CD4-positive, alpha-beta memory T cell (primary cell): ENCODE results near the gene RIC8B. TPM values are rescaled to one million over a fixed set of nuclear protein-coding genes. Genes with fewer than 3 reads are reported as not detected.

ENCODE experiments used
- CTCF ChIA-PET: fragments of 350-600 bp; sonication (Branson Sonifier 250); formaldehyde crosslinking; loops from one replicate; lab custom pipeline; 2021; ENCODE audit warnings: inconsistent platforms; ENCODE audit not compliant: partially characterized antibody; lab: Charles Lee
- POLR2A ChIA-PET: fragments of 350-600 bp; sonication (Branson Sonifier 250); formaldehyde crosslinking; loops from one replicate; lab custom pipeline; 2021; ENCODE audit not compliant: partially characterized antibody; lab: Charles Lee
- DNase-seq, 5 donors: peaks; one replicate each; pipeline versions ENCODE4 v3.0.0 to v3.0.0-alpha.2; 2020 to 2022; ENCODE audit warnings: mixed read lengths in 1 of 5
- H3K27ac ChIP-seq: one replicate; pipeline ENCODE4 v1.7.0; 2013; ENCODE audit warnings: low read depth, low read length
- H3K27me3 ChIP-seq: 2 replicates; pipeline ENCODE4 v1.7.0; 2013; ENCODE audit warnings: mild to moderate bottlenecking, low read length, moderate library complexity; ENCODE audit not compliant: insufficient read depth
- H3K36me3 ChIP-seq: 2 replicates; pipeline ENCODE4 v1.7.0; 2013; ENCODE audit warnings: mild to moderate bottlenecking, low read length, moderate library complexity; ENCODE audit not compliant: insufficient read depth
- H3K4me1 ChIP-seq: 2 replicates; pipeline ENCODE4 v1.7.0; 2013; ENCODE audit warnings: mild to moderate bottlenecking, low read length, moderate library complexity; ENCODE audit not compliant: insufficient read depth
- H3K4me3 ChIP-seq, 2 donors: one replicate each; pipeline ENCODE4 v1.7.0; 2013; ENCODE audit warnings: low read length in 2 of 2, mild to moderate bottlenecking in 1 of 2
- H3K9me3 ChIP-seq, 2 donors: one replicate each; pipeline ENCODE4 v1.7.0; 2013; ENCODE audit warnings: low read length in 2 of 2, control low read depth in 1 of 2; ENCODE audit not compliant: control insufficient read depth in 1 of 2
- H3K27ac Mint-ChIP-seq, 7 donors: one replicate each; pipeline ENCODE4 v1.8.0; 2020 to 2021; ENCODE audit warnings: mixed read lengths in 7 of 7, mild to moderate bottlenecking in 6 of 7, inconsistent platforms in 3 of 7, moderate library complexity in 3 of 7
- H3K27me3 Mint-ChIP-seq, 2 donors: one replicate each; pipeline ENCODE4 v1.8.0; 2020 to 2021; ENCODE audit warnings: mixed read lengths in 2 of 2
- H3K36me3 Mint-ChIP-seq, 2 donors: one replicate each; pipeline ENCODE4 v1.8.0; 2020 to 2021; ENCODE audit warnings: mixed read lengths in 2 of 2, inconsistent platforms in 1 of 2, mild to moderate bottlenecking in 1 of 2
- H3K4me1 Mint-ChIP-seq, 4 donors: one replicate each; pipeline ENCODE4 v1.8.0; 2020 to 2021; ENCODE audit warnings: mixed read lengths in 4 of 4, mild to moderate bottlenecking in 1 of 4
- H3K4me3 Mint-ChIP-seq, 8 donors: one replicate each; pipeline ENCODE4 v1.8.0; 2020 to 2021; ENCODE audit warnings: mixed read lengths in 8 of 8, mild to moderate bottlenecking in 7 of 8, moderate library complexity in 6 of 8, inconsistent platforms in 3 of 8
- H3K9me3 Mint-ChIP-seq, 8 donors: one replicate each; pipeline ENCODE4 v1.8.0; 2020 to 2021; ENCODE audit warnings: mixed read lengths in 8 of 8, mild to moderate bottlenecking in 5 of 8, inconsistent platforms in 3 of 8, moderate library complexity in 1 of 8
- intact Hi-C: fragments of 100-400 bp; cut with micrococcal nuclease; formaldehyde crosslinking; loops from one replicate; pipeline ENCODE4 v1.15.1; 2023
- polyA plus RNA-seq, 2 donors: library from polyadenylated mRNA; unstranded; fragments of 300-500 nt; fragmentation: Illumina TruSeq; gene quantifications; one replicate each; pipeline ENCODE4 v1.2.3, GENCODE V29; 2021
- total RNA-seq, 2 experiments: library from RNA; stranded (reverse); gene quantifications; one replicate each; pipeline ENCODE4 v1.2.3, GENCODE V29; 2021

The RIC8B gene
- total and polyA plus RNA-seq, 4 experiments from 2014 or later = 8.4 to 25.0 (median 16.6) TPM

- Histone ChIP-seq H3K9me3 (no peaks in the 10 kb centered on the region), H3K4me1 (peaks cover 32% of the 10 kb centered on the region), H3K36me3 (no peaks in the 10 kb centered on the region), H3K27ac (peak overlapping the region; percentile 84), H3K27me3 (no peaks in the 10 kb centered on the region), H3K4me3 (peak overlapping the region; percentile 54 to 78)
- Mint-ChIP-seq H3K27ac (peak overlapping the region; percentile 89 to 99 (median 98)), H3K36me3 (peaks cover 0 to 12% of the 10 kb centered on the region in 2 donors), H3K27me3 (no peaks in the 10 kb centered on the region), H3K4me1 (peaks cover 24 to 51% (median 39%) of the 10 kb centered on the region in 4 donors), H3K9me3 (no peaks in the 10 kb centered on the region), H3K4me3 (peak overlapping the region; percentile 92 to 98 (median 96))
- DNase-seq = peak in 1 of 5 donors; percentile 14
- ChIA-PET POLR2A (interaction anchor here (1.0 to 2.0 kb wide), 5 partner anchors 13 to 471 kb away, joined by 3 to 11 read pairs (median 4); partner anchors contain the start of genes TCP11L2 and TMEM263), CTCF (interaction anchor here (1.8 kb wide), 1 partner anchor 13 kb away, joined by 8 read pairs; no protein-coding TSS in a partner anchor)
- intact Hi-C loops = loop anchor here (1.0 to 10.0 kb wide), 7 partner anchors 20 to 911 kb away; partner anchors contain the start of genes POLR3B, PWP1, TCP11L2 and TMEM263
Measured at GRCh38 chr12:106773286-106774004, 1.0 kb upstream of the RIC8B start.

DNA sequence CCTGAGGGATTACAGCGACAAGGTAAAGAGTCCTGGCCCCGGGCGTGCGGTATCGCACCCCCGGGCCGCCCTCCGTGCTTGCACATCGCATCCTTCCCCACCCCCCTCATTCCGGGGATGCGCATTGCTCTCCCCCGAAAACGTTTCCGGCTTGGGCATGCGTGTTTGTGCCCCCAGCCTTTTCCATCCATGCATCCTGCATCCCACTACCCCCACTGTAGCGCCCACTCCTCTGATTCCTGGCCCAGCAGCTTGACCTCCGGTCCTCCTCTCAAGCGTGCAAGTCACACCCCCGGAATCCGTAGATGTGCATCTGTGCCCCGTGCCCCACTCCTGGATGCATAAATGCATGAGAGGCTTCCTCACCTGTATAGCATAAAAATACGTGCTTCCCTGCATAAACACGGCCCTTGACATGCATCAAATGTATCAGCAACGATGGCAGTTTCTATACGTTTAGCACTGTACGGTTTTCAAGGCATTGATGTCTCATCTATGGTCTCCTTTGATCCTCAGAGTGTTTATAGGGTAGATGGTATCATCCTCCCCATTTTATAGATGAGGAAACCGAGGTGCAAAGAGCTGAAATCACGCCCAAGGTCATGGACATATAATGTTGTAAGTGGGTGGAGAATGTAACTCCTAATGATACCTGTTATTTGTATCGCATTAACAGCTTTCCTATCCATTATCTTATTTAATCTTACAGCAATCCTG is 484 bp downstream of the RIC8B start:
- Mint-ChIP-seq H3K4me3 (peak overlapping the region; percentile 92 to 98 (median 96)), H3K27ac (peak overlapping the region; percentile 89 to 99 (median 98)), H3K27me3 (no peaks in the 10 kb centered on the region), H3K36me3 (peaks cover 3 to 13% of the 10 kb centered on the region in 2 donors), H3K4me1 (peaks cover 24 to 53% (median 41%) of the 10 kb centered on the region in 4 donors), H3K9me3 (no peaks in the 10 kb centered on the region)
- ChIA-PET POLR2A (interaction anchor here (1.0 to 1.7 kb wide), 5 partner anchors 22 to 181 kb away, joined by 3 to 9 read pairs (median 4); no protein-coding TSS in a partner anchor), CTCF (interaction anchor here (0.6 to 2.8 kb wide), 3 partner anchors 9 to 330 kb away, joined by 3 to 9 read pairs (median 3); no protein-coding TSS in a partner anchor)
- Histone ChIP-seq H3K4me3 (peak overlapping the region; percentile 55 to 78), H3K27ac (peak overlapping the region; percentile 84), H3K27me3 (no peaks in the 10 kb centered on the region), H3K9me3 (no peaks in the 10 kb centered on the region), H3K36me3 (no peaks in the 10 kb centered on the region), H3K4me1 (peaks cover 32% of the 10 kb centered on the region)
- DNase-seq = peak in 2 of 5 donors; percentile 13 to 20
- intact Hi-C loops = loop anchor here (1.0 to 10.0 kb wide), 8 partner anchors 22 to 987 kb away; partner anchors contain the start of genes POLR3B, PRDM4, PWP1 and TCP11L2

- no peak overlapping the region for H3K4me3 ChIP-seq
- POLR2A ChIA-PET = no interaction called here
- peaks cover 31 to 70% (median 50%) of the 10 kb centered on the region in 4 donors for H3K4me1 Mint-ChIP-seq
Measured at GRCh38 chr12:106776897-106777296, 2.4 kb downstream of the RIC8B start.

GRCh38 chr12:106780010-106780631 is 5.6 kb downstream of the RIC8B start:
- Histone ChIP-seq H3K4me1 (peaks cover 29% of the 10 kb centered on the region), H3K36me3 (peaks cover 7% of the 10 kb centered on the region), H3K4me3 (no peak overlapping the region), H3K27me3 (no peaks in the 10 kb centered on the region), H3K27ac (no peak overlapping the region), H3K9me3 (no peaks in the 10 kb centered on the region)
- Mint-ChIP-seq H3K4me3 (no peak overlapping the region), H3K4me1 (peaks cover 42 to 69% (median 50%) of the 10 kb centered on the region in 4 donors), H3K27ac (no peak overlapping the region), H3K9me3 (no peaks in the 10 kb centered on the region), H3K36me3 (peaks cover 13 to 24% of the 10 kb centered on the region in 2 donors), H3K27me3 (no peaks in the 10 kb centered on the region)
- DNase-seq = no peak
- ChIA-PET POLR2A (no interaction called here), CTCF (no interaction called here)
- intact Hi-C loops = no loop called here

More at GRCh38 chr12:106776897-106777296, 2.4 kb downstream of the RIC8B start:
- no peak overlapping the region for H3K27ac ChIP-seq
- peaks cover 32% of the 10 kb centered on the region for H3K4me1 ChIP-seq
- DNase-seq = no peak
- intact Hi-C loops = loop anchor here (5.0 to 10.0 kb wide), 2 partner anchors 908 to 985 kb away; partner anchors contain the start of genes PRDM4 and PWP1
- Mint-ChIP-seq H3K36me3 (peaks cover 6 to 19% of the 10 kb centered on the region in 2 donors), H3K27me3 (no peaks in the 10 kb centered on the region), H3K9me3 (no peaks in the 10 kb centered on the region), H3K4me3 (peak overlapping the region in 3 of 8 donors; percentile 1 to 96 (median 51)), H3K27ac (peak overlapping the region in 2 of 7 donors; percentile 4 to 6)
- no peaks in the 10 kb centered on the region for H3K9me3 ChIP-seq
- CTCF ChIA-PET = interaction anchor here (0.6 to 2.8 kb wide), 3 partner anchors 11 to 422 kb away, joined by 3 to 9 read pairs (median 3); no protein-coding TSS in a partner anchor
- H3K27me3 ChIP-seq = no peaks in the 10 kb centered on the region
- no peaks in the 10 kb centered on the region for H3K36me3 ChIP-seq

- H3K27ac Mint-ChIP-seq = peak overlapping the region in 1 of 7 donors; percentile 20
- POLR2A ChIA-PET = no interaction called here
Measured at GRCh38 chr12:106782619-106783018, 8.1 kb downstream of the RIC8B start.

GRCh38 chr12:106783515-106783914 is 9.0 kb downstream of the RIC8B start:
- CTCF ChIA-PET = no interaction called here
- H3K27me3 Mint-ChIP-seq = no peaks in the 10 kb centered on the region
- no peak overlapping the region for H3K4me3 Mint-ChIP-seq
- H3K4me1 Mint-ChIP-seq = peaks cover 21 to 46% (median 24%) of the 10 kb centered on the region in 4 donors
- peaks cover 39 to 44% of the 10 kb centered on the region in 2 donors for H3K36me3 Mint-ChIP-seq
- no peaks in the 10 kb centered on the region for H3K9me3 Mint-ChIP-seq
- Histone ChIP-seq H3K9me3 (no peaks in the 10 kb centered on the region), H3K36me3 (peaks cover 7% of the 10 kb centered on the region), H3K27me3 (no peaks in the 10 kb centered on the region), H3K27ac (no peak overlapping the region), H3K4me3 (no peak overlapping the region), H3K4me1 (no peaks in the 10 kb centered on the region)
- H3K27ac Mint-ChIP-seq = peak overlapping the region in 1 of 7 donors; percentile 4
- DNase-seq = no peak
- intact Hi-C loops = no loop called here
- POLR2A ChIA-PET = no interaction called here

More at GRCh38 chr12:106782619-106783018, 8.1 kb downstream of the RIC8B start:
- no peak overlapping the region for H3K27ac ChIP-seq
- Mint-ChIP-seq H3K4me1 (peaks cover 27 to 51% (median 29%) of the 10 kb centered on the region in 4 donors), H3K9me3 (no peaks in the 10 kb centered on the region), H3K36me3 (peaks cover 31 to 41% of the 10 kb centered on the region in 2 donors), H3K27me3 (no peaks in the 10 kb centered on the region), H3K4me3 (peak overlapping the region in 1 of 8 donors; percentile 9)
- CTCF ChIA-PET = no interaction called here
- peaks cover 7% of the 10 kb centered on the region for H3K36me3 ChIP-seq
- DNase-seq = no peak
- no peaks in the 10 kb centered on the region for H3K9me3 ChIP-seq
- no peak overlapping the region for H3K4me3 ChIP-seq
- intact Hi-C loops = no loop called here
- no peaks in the 10 kb centered on the region for H3K27me3 ChIP-seq
- peaks cover 6% of the 10 kb centered on the region for H3K4me1 ChIP-seq
